ENCODE data around the gene TMEM9. TPM values are rescaled to one million over a fixed set of nuclear protein-coding genes. Genes with fewer than 3 reads are reported as not detected.

The TMEM9 gene
- total RNA-seq (10 to 100 TPM; 30.5 to 59.5 TPM), polyA plus RNA-seq (10 to 100 TPM; 45.0 to 53.0 TPM)

- Histone ChIP-seq H3K27me3 (ENCODE audit: control insufficient read depth in 4 of 4, insufficient read depth in 4 of 4, low read length in 3 of 4) (no peaks in the 10 kb centered on the region), H3K4me1 (ENCODE audit: control insufficient read depth in 4 of 4, insufficient read depth in 4 of 4, low read length in 3 of 4) (peaks cover 5 to 16% (median 12%) of the 10 kb centered on the region in 4 donors), H3K4me3 (ENCODE audit: low read depth in 1 of 3, low read length in 3 of 3) (peak within 1 kb of the TSS; percentile 70 to 88 (median 84)), H3K9ac (ENCODE audit: low read depth in 1 of 2, low read length in 2 of 2) (peak within 1 kb of the TSS; percentile 37 to 86), H3K36me3 (ENCODE audit: control insufficient read depth in 4 of 4, insufficient read depth in 3 of 4, low read depth in 1 of 4, low read length in 3 of 4) (peaks cover 0 to 10% (median 0%) of the 10 kb centered on the region in 4 donors), H3K9me3 (ENCODE audit: control insufficient read depth in 4 of 4, low read length in 3 of 4) (no peaks in the 10 kb centered on the region), H3K27ac (ENCODE audit: low read depth in 1 of 2, low read length in 2 of 2) (peak within 1 kb of the TSS; percentile 37 to 66)
- TF ChIP-seq HNF4A (conservative IDR thresholded peaks at IDR 0.05) (peak in 1 of 2 donors; percentile 10), MAX (IDR thresholded peaks at IDR 0.05) (no peak), TAF1 (conservative IDR thresholded peaks at IDR 0.05) (no peak), YY1 (IDR thresholded peaks at IDR 0.05) (no peak), SP1 (IDR thresholded peaks at IDR 0.05) (peak; percentile 69), EGR1 (IDR thresholded peaks at IDR 0.05; ENCODE audit: low read depth in 2 of 2) (no peak), RXRA (IDR thresholded peaks at IDR 0.05) (peak; percentile 16 to 27)
- WGBS = 10% methylated on average over 31 of the region's 31 CpGs
- DNase-seq (ENCODE audit: low spot score) = peak; percentile 99
Measured at GRCh38 chr1:201154389-201155165, at the start of gene TMEM9. Gene TMEM9, minus strand, starts transcription at chr1:201154474. Its CDS starts 551 bp downstream, at chr1:201153923.

- H3K27me3 ChIP-seq (ENCODE audit: control insufficient read depth in 4 of 4, insufficient read depth in 4 of 4, low read length in 3 of 4) = no peaks in the 10 kb centered on the region
- H3K27ac ChIP-seq (ENCODE audit: low read depth in 1 of 2, low read length in 2 of 2) = no peak overlapping the region
- no peak overlapping the region for H3K4me3 ChIP-seq (ENCODE audit: low read depth in 1 of 3, low read length in 3 of 3)
- WGBS = 90% methylated on average over 3 of the region's 3 CpGs
- TF ChIP-seq NR2F2 (IDR thresholded peaks at IDR 0.05) (no peak), ATF3 (IDR thresholded peaks at IDR 0.05) (no peak), HNF4G (IDR thresholded peaks at IDR 0.05) (no peak), HNF4A (conservative IDR thresholded peaks at IDR 0.05) (no peak), GABPA (IDR thresholded peaks at IDR 0.05 in 1 of 2, conservative IDR thresholded peaks at IDR 0.05 in 1 of 2) (no peak), RAD21 (IDR thresholded peaks at IDR 0.05) (no peak), RXRA (IDR thresholded peaks at IDR 0.05) (no peak), JUND (IDR thresholded peaks at IDR 0.05) (no peak), MAX (IDR thresholded peaks at IDR 0.05) (no peak), FOXA1 (IDR thresholded peaks at IDR 0.05) (no peak)
- TF ChIP-seq, protein P1, sequence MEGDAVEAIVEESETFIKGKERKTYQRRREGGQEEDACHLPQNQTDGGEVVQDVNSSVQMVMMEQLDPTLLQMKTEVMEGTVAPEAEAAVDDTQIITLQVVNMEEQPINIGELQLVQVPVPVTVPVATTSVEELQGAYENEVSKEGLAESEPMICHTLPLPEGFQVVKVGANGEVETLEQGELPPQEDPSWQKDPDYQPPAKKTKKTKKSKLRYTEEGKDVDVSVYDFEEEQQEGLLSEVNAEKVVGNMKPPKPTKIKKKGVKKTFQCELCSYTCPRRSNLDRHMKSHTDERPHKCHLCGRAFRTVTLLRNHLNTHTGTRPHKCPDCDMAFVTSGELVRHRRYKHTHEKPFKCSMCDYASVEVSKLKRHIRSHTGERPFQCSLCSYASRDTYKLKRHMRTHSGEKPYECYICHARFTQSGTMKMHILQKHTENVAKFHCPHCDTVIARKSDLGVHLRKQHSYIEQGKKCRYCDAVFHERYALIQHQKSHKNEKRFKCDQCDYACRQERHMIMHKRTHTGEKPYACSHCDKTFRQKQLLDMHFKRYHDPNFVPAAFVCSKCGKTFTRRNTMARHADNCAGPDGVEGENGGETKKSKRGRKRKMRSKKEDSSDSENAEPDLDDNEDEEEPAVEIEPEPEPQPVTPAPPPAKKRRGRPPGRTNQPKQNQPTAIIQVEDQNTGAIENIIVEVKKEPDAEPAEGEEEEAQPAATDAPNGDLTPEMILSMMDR (IDR thresholded peaks at IDR 0.05; ENCODE audit: low read depth, low read length, missing input control) = no peak
- TF ChIP-seq, protein P2, sequence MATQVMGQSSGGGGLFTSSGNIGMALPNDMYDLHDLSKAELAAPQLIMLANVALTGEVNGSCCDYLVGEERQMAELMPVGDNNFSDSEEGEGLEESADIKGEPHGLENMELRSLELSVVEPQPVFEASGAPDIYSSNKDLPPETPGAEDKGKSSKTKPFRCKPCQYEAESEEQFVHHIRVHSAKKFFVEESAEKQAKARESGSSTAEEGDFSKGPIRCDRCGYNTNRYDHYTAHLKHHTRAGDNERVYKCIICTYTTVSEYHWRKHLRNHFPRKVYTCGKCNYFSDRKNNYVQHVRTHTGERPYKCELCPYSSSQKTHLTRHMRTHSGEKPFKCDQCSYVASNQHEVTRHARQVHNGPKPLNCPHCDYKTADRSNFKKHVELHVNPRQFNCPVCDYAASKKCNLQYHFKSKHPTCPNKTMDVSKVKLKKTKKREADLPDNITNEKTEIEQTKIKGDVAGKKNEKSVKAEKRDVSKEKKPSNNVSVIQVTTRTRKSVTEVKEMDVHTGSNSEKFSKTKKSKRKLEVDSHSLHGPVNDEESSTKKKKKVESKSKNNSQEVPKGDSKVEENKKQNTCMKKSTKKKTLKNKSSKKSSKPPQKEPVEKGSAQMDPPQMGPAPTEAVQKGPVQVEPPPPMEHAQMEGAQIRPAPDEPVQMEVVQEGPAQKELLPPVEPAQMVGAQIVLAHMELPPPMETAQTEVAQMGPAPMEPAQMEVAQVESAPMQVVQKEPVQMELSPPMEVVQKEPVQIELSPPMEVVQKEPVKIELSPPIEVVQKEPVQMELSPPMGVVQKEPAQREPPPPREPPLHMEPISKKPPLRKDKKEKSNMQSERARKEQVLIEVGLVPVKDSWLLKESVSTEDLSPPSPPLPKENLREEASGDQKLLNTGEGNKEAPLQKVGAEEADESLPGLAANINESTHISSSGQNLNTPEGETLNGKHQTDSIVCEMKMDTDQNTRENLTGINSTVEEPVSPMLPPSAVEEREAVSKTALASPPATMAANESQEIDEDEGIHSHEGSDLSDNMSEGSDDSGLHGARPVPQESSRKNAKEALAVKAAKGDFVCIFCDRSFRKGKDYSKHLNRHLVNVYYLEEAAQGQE (IDR thresholded peaks at IDR 0.05) = no peak
- no peak overlapping the region for H3K9ac ChIP-seq (ENCODE audit: low read depth in 1 of 2, low read length in 2 of 2)
- no peaks in the 10 kb centered on the region for H3K36me3 ChIP-seq (ENCODE audit: control insufficient read depth in 4 of 4, insufficient read depth in 3 of 4, low read depth in 1 of 4, low read length in 3 of 4)
- DNase-seq (ENCODE audit: low spot score) = no peak
- no peaks in the 10 kb centered on the region for H3K4me1 ChIP-seq (ENCODE audit: control insufficient read depth in 4 of 4, insufficient read depth in 4 of 4, low read length in 3 of 4)
- H3K9me3 ChIP-seq (ENCODE audit: control insufficient read depth in 4 of 4, low read length in 3 of 4) = no peaks in the 10 kb centered on the region
Measured at GRCh38 chr1:201198598-201198997, 44.3 kb upstream of the TMEM9 start.

All from liver (tissue), 9 donors.